Osteoblast (primary cell): ENCODE measurements around the gene PUS1. TPM values are rescaled to one million over a fixed set of nuclear protein-coding genes. Genes with fewer than 3 reads are reported as not detected.

ENCODE experiments used
- DNase-seq: peaks from one replicate; pipeline ENCODE4 v3.0.0; 2011; ENCODE audit warnings: low spot score, mixed read lengths; ENCODE audit not compliant: insufficient read length; ENCODE audit errors: missing footprints
- H2AFZ ChIP-seq: 2 replicates; pipeline ENCODE4 v1.6.0; 2011; ENCODE audit warnings: mild to moderate bottlenecking, low read length
- H3K27ac ChIP-seq: 2 replicates; pipeline ENCODE4 v1.5.1; 2011; ENCODE audit warnings: mild to moderate bottlenecking, low read depth, low read length, moderate library complexity
- H3K27me3 ChIP-seq: 2 replicates; pipeline ENCODE4 v1.6.0; 2012; ENCODE audit warnings: mild to moderate bottlenecking, control low read depth, inconsistent platforms, low read length, moderate library complexity; ENCODE audit not compliant: insufficient read depth
- H3K36me3 ChIP-seq: 2 replicates; pipeline ENCODE4 v1.5.1; 2011; ENCODE audit warnings: mild to moderate bottlenecking, low read length, control low read depth, moderate library complexity; ENCODE audit not compliant: insufficient read depth
- H3K4me1 ChIP-seq: 2 replicates; pipeline ENCODE4 v1.5.1; 2011; ENCODE audit warnings: mild to moderate bottlenecking, low read length, control low read depth, moderate library complexity; ENCODE audit not compliant: insufficient read depth
- H3K4me2 ChIP-seq: 2 replicates; pipeline ENCODE4 v1.6.0; 2011; ENCODE audit warnings: mild to moderate bottlenecking, low read length; ENCODE audit not compliant: insufficient read depth
- H3K4me3 ChIP-seq: fragments of 200-600 bp; sonication (generic); 3 replicates; pipeline ENCODE4 v1.5.1; 2012; ENCODE audit warnings: mild to moderate bottlenecking, low read length, inconsistent platforms; ENCODE audit not compliant: insufficient read depth
- H3K79me2 ChIP-seq: 2 replicates; pipeline ENCODE4 v1.6.0; 2012; ENCODE audit warnings: mild to moderate bottlenecking, low read length, control low read depth, inconsistent platforms; ENCODE audit not compliant: insufficient read depth
- H3K9me3 ChIP-seq: 2 replicates; pipeline ENCODE4 v1.5.1; 2011; ENCODE audit warnings: low read depth, low read length, control low read depth
- H4K20me1 ChIP-seq: 2 replicates; pipeline ENCODE4 v1.6.0; 2012; ENCODE audit warnings: mild to moderate bottlenecking, low read length, control low read depth; ENCODE audit not compliant: insufficient read depth
- CTCF ChIP-seq: IDR thresholded peaks from 2 replicates; pipeline ENCODE4 v1.5.1; 2011; ENCODE audit warnings: mild to moderate bottlenecking, low read depth, low read length, moderate library complexity; ENCODE audit errors: extremely low read depth
- total RNA-seq: library from RNA; depleted of rRNA; stranded (reverse); fragments of >200 nt; gene quantifications from 2 replicates; pipeline ENCODE4 v1.2.3, GENCODE V29; 2012

The PUS1 gene
- total RNA-seq, 1 donor = 7.6 TPM

GRCh38 chr12:131975228-131975627 lies 46.2 kb downstream of the PUS1 start:
- no peak for DNase-seq
- Histone ChIP-seq H2AFZ (no peak overlapping the region), H3K4me1 (peaks cover 7% of the 10 kb centered on the region), H3K4me2 (no peak overlapping the region), H3K4me3 (no peak overlapping the region), H3K27me3 (no peaks in the 10 kb centered on the region), H3K36me3 (peaks cover 9% of the 10 kb centered on the region), H3K27ac (no peak overlapping the region), H3K79me2 (peaks cover 88% of the 10 kb centered on the region), H4K20me1 (peaks cover 22% of the 10 kb centered on the region), H3K9me3 (no peaks in the 10 kb centered on the region)
- TF ChIP-seq CTCF = no peak

GRCh38 chr12:131979606-131980005 lies 50.5 kb downstream of the PUS1 start:
- DNase-seq = no peak

GRCh38 chr12:131980263-131980662 lies 51.2 kb downstream of the PUS1 start:
- Histone ChIP-seq H3K9me3 (no peaks in the 10 kb centered on the region), H3K79me2 (peaks cover 54% of the 10 kb centered on the region), H2AFZ (no peak overlapping the region), H3K4me3 (no peak overlapping the region), H3K27ac (peak overlapping the region; percentile 45), H4K20me1 (peaks cover 16% of the 10 kb centered on the region), H3K4me1 (peaks cover 7% of the 10 kb centered on the region), H3K36me3 (peaks cover 36% of the 10 kb centered on the region), H3K27me3 (no peaks in the 10 kb centered on the region), H3K4me2 (no peak overlapping the region)
- no peak for TF ChIP-seq CTCF
- DNase-seq = no peak

More at GRCh38 chr12:131979606-131980005, 50.5 kb downstream of the PUS1 start:
- Histone ChIP-seq H3K79me2 (peaks cover 60% of the 10 kb centered on the region), H3K4me1 (peaks cover 7% of the 10 kb centered on the region), H3K4me3 (no peak overlapping the region), H4K20me1 (peaks cover 21% of the 10 kb centered on the region), H3K36me3 (peaks cover 31% of the 10 kb centered on the region), H2AFZ (no peak overlapping the region), H3K9me3 (no peaks in the 10 kb centered on the region), H3K4me2 (no peak overlapping the region), H3K27ac (no peak overlapping the region), H3K27me3 (no peaks in the 10 kb centered on the region)
- TF ChIP-seq CTCF = no peak

GRCh38 chr12:131981388-131981787 lies 52.3 kb downstream of the PUS1 start:
- H3K4me1 ChIP-seq = peaks cover 7% of the 10 kb centered on the region
- no peak overlapping the region for H3K27ac ChIP-seq
- DNase-seq = no peak
- H2AFZ ChIP-seq = no peak overlapping the region
- no peak overlapping the region for H3K4me2 ChIP-seq
- peaks cover 16% of the 10 kb centered on the region for H4K20me1 ChIP-seq
- H3K9me3 ChIP-seq = no peaks in the 10 kb centered on the region
- TF ChIP-seq CTCF = no peak
- no peaks in the 10 kb centered on the region for H3K27me3 ChIP-seq
- H3K4me3 ChIP-seq = no peak overlapping the region
- peaks cover 45% of the 10 kb centered on the region for H3K36me3 ChIP-seq
- H3K79me2 ChIP-seq = peaks cover 44% of the 10 kb centered on the region
